Prostate gland (tissue), 2 donors: ENCODE results near the gene RASSF5.
A peak's percentile ranks its signal among the peaks of the same experiment; 100 is the strongest.

Experiments
- CTCF ChIP-seq, 4 experiments: fragments of 200-600 bp in 2 of 4; fragments of 450-650 bp in 2 of 4; sonication (generic) in 2 of 4; IDR thresholded peaks; 1 replicate in 3 of 4; 2 replicates in 1 of 4; pipeline ENCODE4 v1.5.1; 2016 to 2019; ENCODE audit warnings: antibody characterized with exemption in 4 of 4, mild to moderate bottlenecking in 2 of 4, moderate library complexity in 2 of 4
- POLR2A ChIP-seq: fragments of 450-650 bp; IDR thresholded peaks from one replicate; pipeline ENCODE4 v1.6.1; 2016; ENCODE audit warnings: antibody characterized with exemption, mild to moderate bottlenecking
- POLR2AphosphoS5 ChIP-seq: sonication (generic); formaldehyde crosslinking; IDR thresholded peaks from one replicate; pipeline ENCODE4 v1.6.1; 2017; ENCODE audit warnings: antibody characterized with exemption

DNA sequence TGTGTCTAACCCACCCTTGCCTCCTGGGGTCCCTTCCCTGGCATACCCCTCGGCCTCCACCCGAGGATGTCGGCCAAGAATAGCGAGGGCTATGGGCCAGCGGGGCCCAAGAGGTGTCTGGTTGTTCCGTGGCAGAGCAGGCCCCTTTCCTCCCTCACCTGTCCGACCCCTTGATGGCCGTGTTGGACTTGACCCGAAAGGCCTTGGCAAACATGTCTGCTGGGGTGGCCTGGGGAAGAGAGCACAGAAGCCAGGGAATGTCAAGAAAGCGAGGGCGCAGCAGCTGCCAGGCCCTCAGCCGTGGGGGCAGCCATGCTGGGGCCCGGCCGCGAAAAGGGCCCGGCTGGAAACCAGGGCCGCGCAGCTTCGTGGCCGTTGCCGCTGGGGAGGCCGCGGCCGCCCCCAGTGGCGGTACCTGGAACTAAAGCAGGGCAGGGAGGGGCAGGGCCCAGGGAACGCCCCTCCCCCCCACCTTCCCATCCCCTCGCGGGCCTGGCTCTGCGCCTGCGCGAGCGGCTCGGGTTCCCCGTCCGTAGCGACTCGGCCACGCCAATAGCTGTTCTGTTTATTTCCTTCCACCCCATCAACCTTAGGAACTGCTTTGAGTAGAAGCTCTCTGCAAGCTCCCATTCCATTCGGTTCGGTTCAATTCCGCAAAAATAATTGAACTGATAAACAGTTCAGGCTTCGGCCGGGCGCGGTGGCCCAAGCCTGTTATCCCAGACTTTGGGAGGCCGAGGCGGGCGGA is 105.0 kb downstream of the RASSF5 start, which contains the start of gene EIF2D:
- TF ChIP-seq CTCF (IDR thresholded peaks at IDR 0.05), result peak; percentile 92 to 99 (median 96)
- peak; percentile 92 for TF ChIP-seq POLR2AphosphoS5
- TF ChIP-seq POLR2A, result peak; percentile 64
